Testis (tissue), 3 donors: ENCODE results near the gene PACSIN2. TPM values are rescaled to one million over a fixed set of nuclear protein-coding genes. Genes with fewer than 3 reads are reported as not detected.

Experiments used
- DNase-seq: peaks from one replicate; pipeline ENCODE4 v3.0.0-alpha.2; 2019
- H3K27ac ChIP-seq, 2 donors: fragments of 200-600 bp; sonication (generic); one replicate each; pipeline ENCODE4 v1.5.1; 2019
- H3K27me3 ChIP-seq: fragments of 200-600 bp; sonication (generic); one replicate; pipeline ENCODE4 v1.5.1; 2019
- H3K36me3 ChIP-seq: fragments of 200-600 bp; sonication (generic); one replicate; pipeline ENCODE4 v1.5.1; 2017; ENCODE audit warnings: low read depth; ENCODE audit errors: missing control alignments
- H3K4me1 ChIP-seq: fragments of 200-600 bp; sonication (generic); one replicate; pipeline ENCODE4 v1.5.1; 2019
- H3K4me3 ChIP-seq, 2 donors: fragments of 200-600 bp; sonication (generic); one replicate each; pipeline ENCODE4 v1.5.1; 2017 to 2019
- H3K9me3 ChIP-seq: fragments of 200-600 bp; sonication (generic); one replicate; pipeline ENCODE4 v1.5.1; 2017
- POLR2A ChIP-seq: fragments of 450-650 bp; IDR thresholded peaks from one replicate; pipeline ENCODE4 v1.6.1; 2017; ENCODE audit warnings: antibody characterized with exemption, mild to moderate bottlenecking, moderate library complexity
- WGBS, 2 donors: methylation state at CpG; one replicate each; pipeline ENCODE4 v1.1.5; 2018; 5-methylcytosine and 5-hydroxymethylcytosine counted together
- intact Hi-C: fragments of 100-400 bp; cut with DNase I; formaldehyde crosslinking; loops from one replicate; pipeline ENCODE4 v1.15.1; 2023; ENCODE audit warnings: low total_unique reads
- polyA plus RNA-seq: library from polyadenylated mRNA; stranded (reverse); fragments of 350-450 nt; fragmentation: Illumina TruSeq; extraction: RNeasy Lipid Tissue Mini Kit (QIAGEN cat#74804); gene quantifications from one replicate; pipeline ENCODE4 v1.2.3, GENCODE V29; 2014; ENCODE audit warnings: low read depth, low replicate concordance; ENCODE audit not compliant: insufficient read depth
- total RNA-seq, 2 donors: library from RNA; depleted of rRNA; stranded (reverse); fragments of >200 nt; gene quantifications; one replicate each; pipeline ENCODE4 v1.2.3, GENCODE V29; 2016
- TF ChIP-seq, protein P1 (sequence below), 3 experiments: fragments of 450-650 bp in 2 of 3; fragments of 200-600 bp in 1 of 3; sonication (generic) in 1 of 3; IDR thresholded peaks; one replicate each; pipeline ENCODE4 v1.5.1; 2016 to 2019; ENCODE audit warnings: antibody characterized with exemption in 3 of 3, mild to moderate bottlenecking in 2 of 3, moderate library complexity in 1 of 3

PACSIN2 gene
- total and polyA plus RNA-seq, 3 donors from 2014 or later, result 43.5 to 45.6 (median 43.6) TPM

DNA sequence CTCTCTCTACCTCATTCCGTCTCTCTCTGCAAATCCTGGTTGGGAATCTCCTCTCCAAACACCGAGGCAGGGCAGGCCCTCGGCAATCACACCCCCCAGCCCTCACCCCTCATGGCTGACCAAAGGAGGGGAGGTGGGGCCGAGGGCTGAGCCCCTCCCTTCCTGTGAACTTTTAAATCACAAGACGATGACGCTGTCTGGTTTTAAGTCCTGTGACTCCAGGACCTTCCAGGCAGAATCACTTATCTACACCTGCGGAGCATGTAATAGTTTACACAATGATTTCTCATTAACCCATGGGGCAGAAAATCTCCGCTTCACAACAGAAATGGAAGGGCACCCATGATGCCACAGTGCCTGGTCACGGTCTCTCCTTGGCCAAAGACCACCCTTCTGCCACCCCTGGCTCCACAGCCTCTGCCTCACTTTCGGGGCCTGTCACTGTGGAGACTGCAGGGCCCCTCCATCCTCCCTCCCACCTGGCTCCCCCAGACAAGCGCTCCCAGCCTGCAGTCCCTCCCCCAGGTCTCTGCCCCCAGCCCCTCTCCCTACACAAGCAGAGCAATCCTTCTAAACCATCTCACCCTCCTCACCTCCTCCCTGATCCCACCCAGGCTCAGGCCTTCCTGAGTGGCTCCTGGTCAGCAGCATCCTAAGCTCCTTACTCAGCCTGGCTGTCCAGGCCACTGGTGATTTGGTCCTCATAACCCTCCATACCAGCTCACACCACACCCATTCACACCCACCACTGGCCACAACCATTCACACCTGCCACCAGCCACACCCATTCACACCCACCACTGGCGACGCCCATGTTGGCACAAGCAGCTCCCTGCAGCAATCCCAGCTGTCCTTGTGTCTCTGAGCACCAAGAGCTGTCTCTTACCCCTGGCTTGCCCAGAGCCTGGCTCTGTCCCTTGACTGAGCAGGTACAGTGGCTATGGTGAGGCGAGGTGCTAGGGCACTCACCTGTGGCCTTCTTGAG is 127.1 kb downstream of the PACSIN2 start:
- no peak for DNase-seq
- intact Hi-C loops, result no loop called here
- no peaks in the 10 kb centered on the region for H3K36me3 ChIP-seq

DNA sequence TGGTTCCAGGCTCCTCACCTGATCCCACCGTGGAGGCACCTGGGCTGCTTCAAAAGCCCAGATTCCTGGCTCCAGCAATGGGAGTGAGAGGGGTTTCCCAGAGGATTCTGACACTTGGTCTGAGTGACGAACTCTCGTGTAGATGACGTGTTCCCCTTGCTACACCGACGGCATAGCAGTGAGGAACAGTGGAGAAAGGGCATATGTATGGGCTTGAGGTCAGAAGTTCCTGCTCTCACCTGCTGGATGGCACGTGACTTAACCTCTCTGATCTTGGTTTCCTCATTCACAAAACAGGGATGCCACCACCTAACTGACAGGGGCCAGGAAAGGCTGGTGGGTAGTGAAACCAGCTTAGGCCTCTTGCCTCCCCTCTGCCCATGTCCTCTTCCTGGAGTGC is 127.8 kb downstream of the PACSIN2 start:
- Histone ChIP-seq H3K36me3 (no peaks in the 10 kb centered on the region), H3K4me1 (no peaks in the 10 kb centered on the region), H3K9me3 (no peaks in the 10 kb centered on the region), H3K4me3 (no peak overlapping the region), H3K27me3 (no peaks in the 10 kb centered on the region), H3K27ac (no peak overlapping the region)
- 75 to 79% methylated on average over 6 to 7 of the region's 7 CpGs for WGBS, 2 donors
- DNase-seq, result no peak
- intact Hi-C loops, result no loop called here
- TF ChIP-seq, protein P1, sequence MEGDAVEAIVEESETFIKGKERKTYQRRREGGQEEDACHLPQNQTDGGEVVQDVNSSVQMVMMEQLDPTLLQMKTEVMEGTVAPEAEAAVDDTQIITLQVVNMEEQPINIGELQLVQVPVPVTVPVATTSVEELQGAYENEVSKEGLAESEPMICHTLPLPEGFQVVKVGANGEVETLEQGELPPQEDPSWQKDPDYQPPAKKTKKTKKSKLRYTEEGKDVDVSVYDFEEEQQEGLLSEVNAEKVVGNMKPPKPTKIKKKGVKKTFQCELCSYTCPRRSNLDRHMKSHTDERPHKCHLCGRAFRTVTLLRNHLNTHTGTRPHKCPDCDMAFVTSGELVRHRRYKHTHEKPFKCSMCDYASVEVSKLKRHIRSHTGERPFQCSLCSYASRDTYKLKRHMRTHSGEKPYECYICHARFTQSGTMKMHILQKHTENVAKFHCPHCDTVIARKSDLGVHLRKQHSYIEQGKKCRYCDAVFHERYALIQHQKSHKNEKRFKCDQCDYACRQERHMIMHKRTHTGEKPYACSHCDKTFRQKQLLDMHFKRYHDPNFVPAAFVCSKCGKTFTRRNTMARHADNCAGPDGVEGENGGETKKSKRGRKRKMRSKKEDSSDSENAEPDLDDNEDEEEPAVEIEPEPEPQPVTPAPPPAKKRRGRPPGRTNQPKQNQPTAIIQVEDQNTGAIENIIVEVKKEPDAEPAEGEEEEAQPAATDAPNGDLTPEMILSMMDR (IDR thresholded peaks at IDR 0.05), result no peak
- TF ChIP-seq POLR2A, result no peak

More for the DNA sequence above, 127.1 kb downstream of the PACSIN2 start:
- TF ChIP-seq, protein P1 (IDR thresholded peaks at IDR 0.05), result no peak
- no peak for TF ChIP-seq POLR2A
- 80 to 86% methylated on average over 14 of the region's 14 CpGs for WGBS, 2 donors
- Histone ChIP-seq H3K27ac (no peak overlapping the region), H3K27me3 (no peaks in the 10 kb centered on the region), H3K9me3 (no peaks in the 10 kb centered on the region), H3K4me1 (no peaks in the 10 kb centered on the region), H3K4me3 (no peak overlapping the region)

DNA sequence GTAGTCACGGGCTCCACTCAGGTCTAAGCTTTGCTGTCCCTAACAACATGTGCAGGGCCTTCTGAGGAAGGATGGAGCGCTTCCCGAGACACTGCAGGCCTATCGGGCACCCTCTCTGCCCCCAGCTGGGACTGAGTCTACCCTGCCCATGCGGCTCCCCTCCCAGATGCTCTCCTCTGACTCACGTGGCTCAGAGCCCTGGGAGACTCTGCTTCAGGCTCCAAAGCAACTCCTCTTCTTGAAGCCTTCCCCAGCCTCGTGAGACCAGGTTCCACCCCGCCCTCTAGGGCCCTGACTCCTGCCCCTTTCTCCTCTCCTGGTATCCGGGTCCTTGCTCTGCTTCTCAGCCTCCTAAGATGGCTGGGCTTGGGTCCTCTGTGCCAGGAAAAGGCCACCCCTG is 129.5 kb downstream of the PACSIN2 start:
- 81 to 92% methylated on average over 8 to 9 of the region's 9 CpGs for WGBS, 2 donors
- TF ChIP-seq, protein P1 (IDR thresholded peaks at IDR 0.05), result no peak
- TF ChIP-seq POLR2A, result no peak
- H3K9me3 ChIP-seq, result no peaks in the 10 kb centered on the region
- no peak overlapping the region for H3K27ac ChIP-seq
- H3K27me3 ChIP-seq, result no peaks in the 10 kb centered on the region
- no peak for DNase-seq
- no peaks in the 10 kb centered on the region for H3K36me3 ChIP-seq
- H3K4me1 ChIP-seq, result no peaks in the 10 kb centered on the region
- intact Hi-C loops, result no loop called here
- no peak overlapping the region for H3K4me3 ChIP-seq

DNA sequence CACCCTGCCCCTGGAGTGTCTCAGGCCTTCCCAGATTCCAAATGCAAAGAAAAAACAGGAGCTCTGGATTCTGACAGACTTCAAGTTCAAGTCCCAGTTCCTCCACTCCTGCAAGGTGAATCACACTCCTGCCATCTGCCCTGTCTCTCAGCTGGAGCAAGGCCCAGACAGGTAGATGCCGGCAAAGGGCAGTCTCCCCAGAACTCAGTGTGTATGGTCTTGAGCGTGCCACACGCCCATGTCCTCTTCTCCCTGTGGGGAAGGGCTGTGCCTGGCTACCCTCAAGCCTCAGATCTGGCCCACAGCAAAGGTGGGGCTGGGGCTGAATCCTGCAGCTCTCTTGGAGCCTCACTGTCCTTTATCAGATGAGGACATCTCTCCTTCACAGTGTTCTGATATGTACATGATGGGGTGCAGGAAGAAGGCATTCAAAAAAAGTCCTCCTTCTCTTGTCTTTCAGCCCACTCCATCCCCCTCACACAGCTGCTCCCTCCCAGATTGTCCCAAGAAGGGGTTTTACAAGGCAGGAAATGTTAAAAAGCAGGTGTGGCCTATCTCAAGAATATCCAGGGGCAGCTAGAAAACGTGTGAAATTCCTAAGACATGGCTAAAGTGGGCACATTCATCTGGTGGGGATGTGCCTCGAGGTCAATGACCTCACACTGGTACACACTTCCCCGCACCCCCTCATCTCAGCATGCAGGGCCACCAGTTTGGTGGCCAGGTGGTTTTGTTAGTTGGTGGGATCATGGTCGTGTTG is 130.2 kb downstream of the PACSIN2 start:
- intact Hi-C loops, result no loop called here
- Histone ChIP-seq H3K36me3 (no peaks in the 10 kb centered on the region), H3K9me3 (no peaks in the 10 kb centered on the region), H3K27me3 (no peaks in the 10 kb centered on the region), H3K4me1 (no peaks in the 10 kb centered on the region), H3K27ac (no peak overlapping the region), H3K4me3 (no peak overlapping the region)
- no peak for DNase-seq
- TF ChIP-seq, protein P1 (IDR thresholded peaks at IDR 0.05), result no peak
- TF ChIP-seq POLR2A, result no peak
- 87% methylated on average over 6 to 7 of the region's 7 CpGs for WGBS, 2 donors
